ENCODE data around the gene BLOC1S1.

DNA sequence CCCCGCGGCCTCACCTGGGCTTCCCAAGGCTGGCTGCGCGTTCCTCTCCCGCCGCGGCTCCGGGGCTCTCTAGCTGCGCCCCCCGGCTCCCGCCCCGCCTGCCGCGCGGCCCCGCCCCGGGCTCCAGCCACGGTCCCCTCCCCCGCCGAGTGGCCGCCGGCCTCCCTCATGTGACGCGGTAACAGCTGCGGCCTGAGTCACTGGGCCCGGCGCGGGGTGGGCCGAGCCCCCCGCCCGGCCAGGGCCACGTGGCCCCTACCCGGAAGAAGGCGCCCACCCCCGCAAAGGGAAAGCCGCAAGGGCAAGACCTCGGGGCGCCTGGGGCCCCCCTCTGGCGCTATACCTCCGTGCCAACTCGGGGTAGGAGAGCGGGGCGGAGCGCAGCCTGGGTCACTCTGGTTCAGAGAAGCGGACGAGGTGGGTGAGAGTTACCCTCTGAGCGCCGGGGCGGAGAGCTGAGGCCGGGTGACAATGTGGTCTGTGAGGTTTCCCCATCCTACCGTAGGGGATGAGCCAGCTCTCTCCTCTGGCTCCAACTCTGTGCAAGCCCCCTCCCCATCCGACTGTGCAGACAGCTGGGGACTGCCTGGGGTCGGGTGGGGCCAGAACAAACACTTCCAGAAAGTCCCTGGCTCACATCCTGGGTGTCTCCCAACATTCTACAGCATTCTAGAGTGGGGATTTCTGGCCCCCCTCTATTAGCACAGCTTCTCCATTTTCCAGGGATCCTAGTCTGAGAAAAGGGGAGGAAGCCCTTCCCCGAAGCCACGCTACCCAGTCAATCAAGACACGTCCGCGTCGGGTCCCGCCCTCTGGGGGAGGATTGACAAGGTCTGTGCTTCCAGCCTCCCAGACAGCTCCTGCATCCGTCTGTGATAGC is 13.3 kb downstream of the BLOC1S1 start, which contains the start of gene CD63:
- TF ChIP-seq CTCF (IDR thresholded peaks at IDR 0.05) (no peak), POLR2A (IDR thresholded peaks at IDR 0.05) (peak; percentile 54 to 77), POLR2AphosphoS5 (IDR thresholded peaks at IDR 0.05) (peak; percentile 82 to 97 (median 95)), EP300 (IDR thresholded peaks at IDR 0.05) (peak in 2 of 4 donors; percentile 72 to 74)

Measured in sigmoid colon (tissue), 4 donors.